Left lobe of liver (tissue), 2 donors: ENCODE results near the gene MAD1L1. TPM values are rescaled to one million over a fixed set of nuclear protein-coding genes. Genes with fewer than 3 reads are reported as not detected.
A peak's percentile ranks its signal among the peaks of the same experiment; 100 is the strongest.
"Not testable (repeated sequence)": the region's sequence is repeated elsewhere in the genome, so short reads cannot be mapped to it uniquely, and the experiment has no call there.

ENCODE experiments used
- ATAC-seq: fragments of 200-7000 bp; cut with Tn5 transposase; one replicate; pipeline ENCODE4 v1.9.1; 2020; ENCODE audit warnings: mild to moderate bottlenecking, moderate library complexity
- DNase-seq: peaks from one replicate; pipeline ENCODE4 v3.0.0-alpha.2; 2020; ENCODE audit warnings: low spot score
- total RNA-seq: library from RNA; stranded (reverse); gene quantifications from one replicate; pipeline ENCODE4 v1.2.1, GENCODE V29; 2021
- donor health status: DM: no; HTN: no; CAD: no; lungs with moderate emphysema.
- donor health status: DM: no; HTN: yes; CAD: no.

The MAD1L1 gene
- total RNA-seq, 1 donor from 2014 or later = 24.9 TPM

DNA sequence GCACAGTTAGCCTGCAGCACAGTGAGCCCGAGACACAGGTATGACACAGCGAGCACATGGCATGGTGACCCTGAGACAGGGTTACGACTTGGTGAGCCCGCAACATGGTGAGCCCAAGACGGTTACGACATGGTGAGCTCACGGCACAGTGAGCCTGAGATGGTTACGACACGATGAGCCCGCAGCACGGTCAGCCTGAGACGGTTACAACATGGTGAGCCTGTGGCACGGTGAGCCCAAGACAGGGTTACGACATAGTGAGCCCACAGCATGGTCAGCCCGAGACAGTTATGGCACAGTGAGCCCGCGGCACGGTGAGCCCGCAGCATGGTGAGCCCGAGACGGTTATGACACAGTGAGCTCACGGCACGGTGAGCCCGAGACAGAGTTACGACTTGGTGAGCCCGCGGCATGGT, 156.1 kb downstream of the MAD1L1 start:
- no peak for ATAC-seq
- no peak for DNase-seq

GRCh38 chr7:2075811-2076210, 156.9 kb downstream of the MAD1L1 start:
- ATAC-seq (no peak), DNase-seq (no peak)

GRCh38 chr7:2074691-2075090, 158.1 kb downstream of the MAD1L1 start:
- DNase-seq (no peak), ATAC-seq (no peak)

DNA sequence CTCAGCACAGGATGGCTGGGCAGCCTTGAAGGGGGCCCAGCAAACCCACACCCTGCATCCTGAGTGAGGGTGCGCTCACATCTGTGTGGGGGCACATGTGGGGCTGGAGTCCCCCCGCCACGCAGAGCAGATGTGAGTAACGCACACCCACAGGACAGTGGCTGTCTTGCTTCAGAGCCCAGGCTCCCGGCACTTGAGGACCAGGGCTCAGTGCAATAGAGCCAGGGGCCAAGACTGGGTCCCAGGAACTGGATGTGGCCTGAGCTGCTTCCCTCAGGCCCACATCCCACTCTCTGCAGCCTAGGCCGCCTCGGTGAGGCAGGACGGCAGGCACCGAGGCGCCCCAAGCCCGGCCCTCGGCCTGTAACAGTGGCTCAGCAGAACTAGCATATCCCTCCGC, 159.9 kb downstream of the MAD1L1 start:
- no peak for ATAC-seq
- no peak for DNase-seq

DNA sequence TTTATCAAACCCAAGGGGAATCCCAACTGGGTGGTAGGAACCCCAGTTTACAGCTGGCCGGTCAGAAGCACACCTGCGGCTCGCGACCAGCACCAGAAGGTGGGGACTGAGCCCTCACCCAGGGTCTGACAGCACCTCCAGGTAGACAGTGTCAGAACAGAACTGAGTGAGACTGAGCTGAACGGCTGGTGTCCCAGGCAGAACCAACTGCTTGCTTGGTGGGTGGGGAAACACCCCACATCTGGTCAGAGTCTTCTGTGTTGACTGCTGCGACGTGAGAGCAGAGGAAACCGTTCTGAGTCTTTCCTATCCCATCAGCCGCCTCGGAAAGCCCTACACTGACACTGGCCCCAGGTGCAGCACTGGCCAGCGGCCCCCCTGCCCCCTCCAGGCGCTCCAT, 160.7 kb downstream of the MAD1L1 start:
- no peak for ATAC-seq

DNA sequence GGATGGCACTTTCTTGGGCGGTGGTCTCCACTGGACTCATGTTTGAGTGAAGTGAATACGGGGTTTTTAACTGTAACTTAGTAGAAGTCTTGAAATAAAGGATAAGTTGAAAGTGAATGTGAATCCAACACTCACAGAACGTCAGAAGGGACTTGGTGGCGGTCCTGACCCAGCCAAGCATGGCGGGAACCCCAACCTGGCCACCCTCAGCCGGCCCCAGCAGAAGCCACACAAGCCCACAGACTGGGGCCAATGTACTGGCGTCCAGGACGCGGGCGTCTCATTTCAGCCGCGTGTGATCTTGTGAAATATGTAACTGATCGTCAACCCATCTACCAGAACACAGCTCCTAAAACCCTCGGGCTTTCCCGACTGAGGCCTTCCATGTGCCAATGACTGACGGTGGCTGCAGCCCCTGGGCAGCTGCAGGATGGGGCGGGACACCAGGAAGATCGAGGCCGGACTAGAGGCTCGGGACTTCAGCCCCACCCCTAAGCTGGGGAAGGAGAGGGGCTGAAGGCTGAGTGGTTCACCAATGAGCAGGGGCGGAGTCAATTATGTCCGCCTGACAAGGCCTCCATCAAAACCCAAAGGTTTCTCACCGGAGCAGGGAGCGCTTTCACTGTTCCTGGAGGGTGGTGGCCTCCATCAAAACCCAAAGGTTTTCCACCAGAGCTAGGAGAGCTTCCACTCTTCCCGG, 161.5 kb downstream of the MAD1L1 start:
- ATAC-seq (no peak), DNase-seq (no peak)

More for the DNA sequence above, 160.7 kb downstream of the MAD1L1 start:
- DNase-seq = no peak

- DNase-seq (no peak), ATAC-seq (no peak)
Measured at GRCh38 chr7:2070151-2070763, 162.5 kb downstream of the MAD1L1 start.

DNA sequence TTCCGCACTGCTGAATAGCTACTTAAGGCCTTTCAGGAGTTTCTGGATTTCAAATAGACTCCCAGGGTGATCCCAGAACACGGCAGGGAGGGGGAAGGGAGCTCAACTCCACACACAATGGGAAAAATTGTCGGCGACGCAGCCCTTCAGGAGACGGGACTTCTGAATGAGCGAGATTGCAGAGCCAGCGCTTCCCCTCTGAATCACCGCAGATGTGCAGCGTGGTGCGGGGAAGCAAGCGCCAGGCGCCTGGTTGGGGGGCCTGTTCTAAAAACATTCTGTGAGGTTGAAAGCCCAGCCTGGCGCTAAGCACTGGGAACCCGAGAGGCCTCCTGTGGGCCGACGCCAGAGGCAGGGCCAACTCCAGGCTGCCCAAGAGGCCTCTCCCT, 163.3 kb downstream of the MAD1L1 start:
- DNase-seq = no peak
- no peak for ATAC-seq

DNA sequence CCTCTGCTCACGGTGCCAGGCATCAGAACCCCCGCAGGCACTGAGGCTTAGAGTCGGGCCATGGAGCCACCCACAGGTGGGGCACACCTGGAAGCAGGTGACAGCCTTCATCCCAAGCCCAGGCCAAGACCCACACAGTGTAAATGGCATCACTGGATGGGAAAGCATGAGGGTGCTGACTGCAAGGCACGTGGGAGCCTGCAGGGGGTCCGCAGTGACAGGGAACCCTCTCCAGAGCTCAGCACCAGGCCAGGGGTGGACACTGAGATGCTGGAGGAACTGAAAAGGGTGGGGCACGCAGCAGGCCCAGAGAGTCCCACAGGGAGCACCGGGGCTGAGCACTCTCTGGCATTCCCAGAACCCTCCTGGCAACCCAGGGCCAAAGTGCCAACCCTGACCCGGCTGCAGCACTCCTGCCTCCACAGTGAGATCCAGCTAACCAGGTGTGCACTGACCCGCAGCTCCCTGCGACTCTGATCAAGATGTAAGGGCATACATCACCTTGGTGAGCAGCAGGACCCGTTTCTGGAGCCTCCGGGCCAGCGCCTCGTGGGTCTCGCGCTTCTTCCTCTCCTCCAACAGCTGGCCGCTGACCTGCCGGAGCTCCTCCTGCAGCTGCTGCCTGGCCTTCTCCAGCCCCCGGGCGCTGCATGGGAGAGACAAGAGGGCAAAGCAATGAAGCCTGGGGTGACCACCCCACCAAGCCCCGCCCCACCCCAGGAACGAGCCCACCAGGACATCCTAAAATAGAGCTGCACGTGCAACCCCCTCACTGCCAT, 163.9 kb downstream of the MAD1L1 start:
- no peak for ATAC-seq
- DNase-seq = no peak

DNA sequence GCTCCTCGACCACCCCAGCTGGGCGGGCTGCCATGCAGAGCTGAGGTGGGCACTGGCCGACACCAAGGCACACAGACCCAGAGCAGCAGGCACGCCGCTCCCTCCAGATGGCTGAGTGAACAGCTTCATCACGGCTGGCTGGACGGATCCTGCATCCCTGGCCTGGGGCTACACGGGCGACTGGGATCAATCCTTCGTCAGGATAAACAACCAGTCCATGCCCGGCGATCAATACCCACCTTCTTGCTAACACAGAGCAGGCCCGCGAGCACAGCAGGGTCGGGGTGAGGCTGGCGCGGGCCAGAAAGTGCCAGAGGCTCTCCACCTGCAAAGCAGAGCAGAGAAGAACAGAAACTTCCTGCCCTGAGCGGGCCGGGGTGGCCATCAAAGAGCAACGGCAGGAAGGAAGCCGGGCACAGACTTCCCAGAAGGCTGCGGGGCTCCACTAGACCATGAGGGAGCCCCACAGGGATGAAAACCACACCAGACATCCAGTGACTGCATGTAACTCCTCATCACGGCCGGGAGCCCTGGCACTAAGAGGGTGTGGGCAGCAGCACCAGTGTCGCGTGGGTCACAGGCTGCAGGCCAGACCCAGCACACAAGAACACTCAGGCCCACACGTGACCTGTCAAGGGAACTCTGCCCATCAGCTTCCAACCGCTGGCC, 166.4 kb downstream of the MAD1L1 start:
- ATAC-seq (no peak), DNase-seq (no peak)

- ATAC-seq (no peak), DNase-seq (no peak)
Measured at GRCh38 chr7:2065528-2065927, 167.2 kb downstream of the MAD1L1 start.

DNA sequence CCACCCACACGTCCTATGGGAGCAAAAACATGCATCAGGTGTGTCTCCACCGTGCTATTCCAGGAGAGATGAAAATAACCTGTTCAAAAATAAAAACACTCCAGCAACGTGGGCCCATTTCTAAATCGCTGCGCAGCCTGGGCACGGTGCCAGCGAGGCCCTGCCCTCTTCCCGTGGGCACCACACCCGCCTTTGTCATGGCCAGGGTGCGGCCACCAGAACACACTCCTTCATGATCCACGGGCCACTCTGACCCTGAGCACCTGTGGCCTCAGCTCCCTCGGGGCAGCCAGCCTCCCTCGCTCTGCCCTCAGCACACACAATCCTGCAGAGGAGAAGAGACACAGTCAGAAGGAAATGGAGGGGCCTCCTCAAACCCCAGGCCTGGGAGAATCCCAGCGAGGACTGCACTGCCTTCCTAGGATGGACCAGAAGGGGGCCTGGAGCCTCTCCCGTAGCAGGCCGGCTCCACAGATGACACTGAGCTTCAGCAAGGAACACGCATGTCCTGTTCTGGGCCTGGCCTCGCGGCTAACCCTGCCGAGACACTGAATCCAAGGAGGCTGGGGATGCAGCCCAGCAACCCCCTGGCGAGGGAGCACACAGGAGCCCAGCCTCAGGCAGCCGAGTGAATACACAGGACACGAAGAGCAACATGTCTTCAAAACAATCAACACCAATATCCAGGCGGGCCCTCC, 169.0 kb downstream of the MAD1L1 start:
- ATAC-seq (peak; percentile 20), DNase-seq (no peak)

DNA sequence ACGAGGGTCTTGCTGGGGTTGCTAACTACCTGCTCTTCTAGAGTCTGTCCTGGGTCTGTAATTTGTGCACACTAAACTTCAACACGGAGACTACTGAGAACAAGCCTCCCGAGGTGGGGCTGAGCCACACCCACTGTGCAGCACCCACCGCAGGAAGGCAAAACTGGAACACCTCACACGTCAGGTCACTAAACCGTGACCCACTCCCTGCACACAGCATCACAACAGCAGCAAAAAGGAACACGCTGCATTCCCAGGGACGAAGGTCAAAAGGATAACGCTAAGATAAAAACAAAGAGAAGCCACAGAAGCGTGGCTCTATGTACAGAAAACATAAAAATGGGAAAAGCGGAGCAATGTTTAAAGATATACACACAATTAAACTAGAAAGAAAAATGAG, 170.1 kb downstream of the MAD1L1 start:
- no peak for DNase-seq
- ATAC-seq = no peak

- ATAC-seq (no peak), DNase-seq (no peak)
Measured at GRCh38 chr7:2060701-2061100, 172.0 kb downstream of the MAD1L1 start.

DNA sequence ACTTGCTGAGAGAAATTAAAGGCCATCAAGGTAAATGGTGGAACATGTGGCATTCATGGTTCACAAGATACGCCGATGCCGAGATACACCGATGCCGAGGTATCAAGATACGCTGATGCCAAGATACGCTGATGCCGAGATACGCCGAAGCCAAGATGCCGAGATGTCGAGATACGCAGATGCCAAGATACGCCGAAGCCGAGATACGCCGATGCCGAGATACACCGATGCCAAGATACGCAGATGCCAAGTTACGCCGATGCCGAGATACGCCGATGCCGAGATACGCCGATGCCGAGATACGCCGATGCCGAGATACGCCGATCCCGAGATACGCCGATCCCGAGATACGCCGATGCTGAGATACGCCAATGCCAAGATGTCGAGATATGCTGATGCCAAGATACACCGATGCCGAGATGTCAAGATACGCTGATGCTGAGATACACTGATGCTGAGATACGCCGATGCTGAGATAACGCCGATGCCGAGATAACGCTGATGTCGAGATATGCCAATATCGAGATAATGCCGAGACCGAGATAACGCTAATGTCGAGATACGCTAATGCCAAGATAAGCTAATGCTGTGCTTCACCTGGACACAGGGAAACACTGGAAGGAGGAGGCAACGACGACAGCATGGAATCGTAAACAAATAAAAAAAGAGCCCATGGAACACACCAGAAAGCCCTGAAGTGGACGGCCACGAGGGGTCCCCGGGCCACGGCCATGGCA, 172.6 kb downstream of the MAD1L1 start:
- ATAC-seq = no peak
- DNase-seq = no peak

GRCh38 chr7:2058246-2058645, 174.5 kb downstream of the MAD1L1 start:
- not testable (repeated sequence) for ATAC-seq, DNase-seq

- DNase-seq (no peak), ATAC-seq (no peak)
Measured at GRCh38 chr7:2055956-2056355, 176.8 kb downstream of the MAD1L1 start.

- ATAC-seq = no peak
- DNase-seq = no peak
Measured at GRCh38 chr7:2054927-2055326, 177.8 kb downstream of the MAD1L1 start.

- no peak for ATAC-seq
- DNase-seq = no peak
Measured at GRCh38 chr7:2053395-2053794, 179.3 kb downstream of the MAD1L1 start.

DNA sequence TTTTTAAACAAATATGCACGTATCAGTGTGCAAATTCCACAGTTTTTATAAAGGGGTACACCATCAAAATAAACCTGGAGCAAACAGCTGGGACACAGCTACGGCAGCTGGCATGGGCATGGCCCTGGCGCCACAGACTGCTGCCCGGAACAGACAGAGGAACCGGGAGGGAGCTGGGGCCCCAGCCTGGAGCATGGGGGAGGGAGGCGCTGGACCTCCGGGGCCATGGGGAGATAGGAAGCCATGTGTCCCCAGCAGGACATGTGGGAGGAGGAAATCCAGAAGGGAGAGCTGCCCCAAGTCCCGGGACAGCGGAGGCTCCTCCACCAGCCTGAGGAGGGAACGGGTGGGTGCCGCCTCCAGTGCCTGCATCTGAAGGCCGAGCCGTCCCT, 180.1 kb downstream of the MAD1L1 start:
- no peak for ATAC-seq
- DNase-seq = no peak
